HCT116 (cell line): ENCODE data around the gene TBRG4. TPM values are rescaled to one million over a fixed set of nuclear protein-coding genes. Genes with fewer than 3 reads are reported as not detected.

Source experiments
- ATAC-seq: fragments of 200-7000 bp; cut with Tn5 transposase; 2 replicates; pipeline ENCODE4 v1.9.1; 2020; ENCODE audit warnings: mild to moderate bottlenecking, moderate library complexity
- BruUV-seq: library from RNA; stranded (reverse); fragments of 400-500 nt; replicated peaks from 2 replicates; lab custom pipeline; 2021; lab: Mats Ljungman, UMichigan
- CTCF ChIA-PET: fragments of 300-600 bp; sonication (Branson Sonifier 250); formaldehyde crosslinking; loops from one replicate; lab custom pipeline; 2021; ENCODE audit warnings: antibody characterized with exemption; lab: Charles Lee
- POLR2A ChIA-PET: fragments of 300-600, 350-600 bp; sonication (Branson Sonifier 250); formaldehyde crosslinking; loops from one replicate; lab custom pipeline; 2021; ENCODE audit warnings: antibody characterized with exemption; lab: Charles Lee
- RAD21 ChIA-PET, 2 experiments: fragments of 300-600 bp; sonication (Branson Sonifier 250); formaldehyde crosslinking; loops; one replicate each; lab custom pipeline; 2023; ENCODE audit warnings: low total read pairs in 2 of 2; ENCODE audit not compliant: uncharacterized antibody in 2 of 2, unreplicated experiment in 2 of 2, low non-redundant PET in 1 of 2; lab: Charles Lee
- DNase-seq: peaks from one replicate; pipeline ENCODE4 v3.0.0-alpha.2; 2010; ENCODE audit warnings: low read depth, low spot score
- H2AFZ ChIP-seq: fragments of 200-600 bp; shearing (Covaris generic), sonication (generic); 2 replicates; pipeline ENCODE4 v1.6.1; 2017; ENCODE audit warnings: low read depth, mixed run types, mixed read lengths, antibody characterized with exemption, low read length; ENCODE audit not compliant: poor library complexity, severe bottlenecking
- H3K27ac ChIP-seq: 2 replicates; pipeline ENCODE4 v1.5.1; 2012; ENCODE audit warnings: low read depth, low read length
- H3K27me3 ChIP-seq: fragments of 200-600 bp; sonication (generic); 2 replicates; pipeline ENCODE4 v1.6.1; 2016; ENCODE audit warnings: mixed run types, low read length, mixed read lengths; ENCODE audit not compliant: insufficient read depth
- H3K36me3 ChIP-seq, 2 experiments: fragments of 200-500 bp in 1 of 2; fragments of 200-600 bp in 1 of 2; sonication (Bioruptor generic) in 1 of 2; sonication (generic) in 1 of 2; 2 replicates each; pipeline versions ENCODE4 v1.5.1 to v1.6.1; 2014 to 2016; ENCODE audit warnings: low read length in 2 of 2, inconsistent platforms in 1 of 2, mixed read lengths in 1 of 2, mixed run types in 1 of 2; ENCODE audit not compliant: insufficient read depth in 2 of 2, control insufficient read depth in 1 of 2
- H3K4me1 ChIP-seq, 2 experiments: fragments of 200-600 bp in 1 of 2; sonication (generic) in 1 of 2; 2 replicates each; pipeline versions ENCODE4 v1.5.1 to v1.6.1; 2012 to 2017; ENCODE audit warnings: low read length in 2 of 2, inconsistent platforms in 1 of 2, mild to moderate bottlenecking in 1 of 2, mixed read lengths in 1 of 2, mixed run types in 1 of 2, moderate library complexity in 1 of 2; ENCODE audit not compliant: insufficient read depth in 2 of 2, control insufficient read depth in 1 of 2
- H3K4me2 ChIP-seq: fragments of 200-600 bp; sonication (generic); 2 replicates; pipeline ENCODE4 v1.6.1; 2017; ENCODE audit warnings: mixed run types, low read length, mixed read lengths
- H3K4me3 ChIP-seq, 2 experiments: fragments of 200-600 bp in 1 of 2; sonication (generic) in 1 of 2; replicated peaks in 1 of 2; 2 replicates each; pipeline ENCODE4 v1.5.1; 2011 to 2016; ENCODE audit warnings: low read length in 2 of 2, control low read depth in 1 of 2, low read depth in 1 of 2, mild to moderate bottlenecking in 1 of 2, mixed read lengths in 1 of 2, mixed run types in 1 of 2
- H3K79me2 ChIP-seq: fragments of 200-600 bp; sonication (generic); 2 replicates; pipeline ENCODE4 v1.6.1; 2017; ENCODE audit warnings: mild to moderate bottlenecking, mixed run types, low read length, moderate library complexity, mixed read lengths; ENCODE audit not compliant: insufficient read depth
- H3K9ac ChIP-seq: fragments of 200-600 bp; sonication (generic); 2 replicates; pipeline ENCODE4 v1.6.1; 2016; ENCODE audit warnings: low read length, mixed read lengths
- H3K9me2 ChIP-seq: fragments of 200-600 bp; sonication (generic), shearing (Covaris generic); 2 replicates; pipeline ENCODE4 v1.6.1; 2017; ENCODE audit warnings: mixed run types, mild to moderate bottlenecking, moderate library complexity; ENCODE audit not compliant: insufficient read depth
- H3K9me3 ChIP-seq, 2 experiments: fragments of 200-500 bp in 1 of 2; fragments of 200-600 bp in 1 of 2; sonication (Bioruptor generic) in 1 of 2; sonication (generic) in 1 of 2; 2 replicates each; pipeline ENCODE4 v1.6.1; 2014 to 2017; ENCODE audit warnings: low read length in 2 of 2, mixed read lengths in 2 of 2, inconsistent platforms in 1 of 2, low read depth in 1 of 2, mild to moderate bottlenecking in 1 of 2, mixed run types in 1 of 2, moderate library complexity in 1 of 2; ENCODE audit not compliant: control insufficient read depth in 1 of 2, insufficient read depth in 1 of 2
- H4K20me1 ChIP-seq: fragments of 200-600 bp; sonication (generic), shearing (Covaris generic); 2 replicates; pipeline ENCODE4 v1.6.1; 2017; ENCODE audit warnings: mixed run types, mild to moderate bottlenecking, moderate library complexity; ENCODE audit not compliant: insufficient read depth
- ATF3 ChIP-seq: IDR thresholded peaks from 2 replicates; pipeline ENCODE4 v1.6.1; 2012
- CTCF ChIP-seq, 3 experiments: fragments of 200-600 bp in 1 of 3; sonication (generic) in 1 of 3; IDR thresholded peaks in 2 of 3; conservative IDR thresholded peaks in 1 of 3; 2 replicates each; pipeline ENCODE4 v1.5.1; 2012 to 2017; ENCODE audit warnings: low read depth in 2 of 3, low read length in 2 of 3, antibody characterized with exemption in 1 of 3, borderline replicate concordance in 1 of 3, control low read depth in 1 of 3, mild to moderate bottlenecking in 1 of 3, mixed read lengths in 1 of 3, mixed run types in 1 of 3, moderate library complexity in 1 of 3; ENCODE audit not compliant: insufficient read depth in 1 of 3
- EZH2 ChIP-seq: fragments of 200-600 bp; sonication (generic); IDR thresholded peaks from 2 replicates; pipeline ENCODE4 v1.6.1; 2017; ENCODE audit warnings: antibody characterized with exemption, mixed run types
- EZH2phosphoT487 ChIP-seq: fragments of 200-600 bp; IDR thresholded peaks from 2 replicates; pipeline ENCODE4 v1.6.1; 2018; ENCODE audit warnings: antibody characterized with exemption, borderline replicate concordance
- MAX ChIP-seq: IDR thresholded peaks from 2 replicates; pipeline ENCODE4 v1.6.1; 2012
- POLR2A ChIP-seq: IDR thresholded peaks from 2 replicates; pipeline ENCODE4 v1.7.0; 2011; ENCODE audit warnings: borderline replicate concordance; ENCODE audit not compliant: insufficient read depth, insufficient read length; ENCODE audit errors: extremely low read depth
- REST ChIP-seq: IDR thresholded peaks from 2 replicates; pipeline ENCODE4 v1.6.1; 2012; ENCODE audit warnings: low read depth
- SIN3A ChIP-seq: IDR thresholded peaks from 2 replicates; pipeline ENCODE4 v1.6.1; 2012; ENCODE audit warnings: low read depth
- TCF7L2 ChIP-seq: IDR thresholded peaks from 2 replicates; pipeline ENCODE4 v1.7.0; 2011; ENCODE audit warnings: borderline replicate concordance, inconsistent platforms; ENCODE audit not compliant: insufficient read depth, insufficient read length; ENCODE audit errors: extremely low read depth
- ZFX ChIP-seq: fragments of 450-650 bp; IDR thresholded peaks from 2 replicates; pipeline ENCODE4 v1.6.1; 2017
- ZNF274 ChIP-seq: fragments of 200-500 bp; sonication (Bioruptor generic); IDR thresholded peaks from 2 replicates; pipeline ENCODE4 v1.6.1; 2014; ENCODE audit warnings: mild to moderate bottlenecking, low read depth, low read length, inconsistent platforms
- intact Hi-C: fragments of 100-400 bp; cut with micrococcal nuclease; formaldehyde crosslinking; loops from 2 replicates; pipeline ENCODE4 v1.10.0; 2022
- total RNA-seq: library from RNA; stranded (reverse); gene quantifications from one replicate; pipeline ENCODE4 v1.2.1, GENCODE V29; 2021; ENCODE audit not compliant: unreplicated experiment

Gene TBRG4
- total RNA-seq, 1 experiment from 2014 or later: 136 TPM

- ChIA-PET CTCF (no interaction called here), RAD21 (no interaction called here), POLR2A (no interaction called here)
- DNase-seq (no peak), ATAC-seq (no peak)
- H3K4me1 ChIP-seq: peaks cover 0 to 7% of the 10 kb centered on the region in 2 experiments; a peak in 1 of 4 replicates
- no peaks in the 10 kb centered on the region for H3K79me2 ChIP-seq
- H2AFZ ChIP-seq: no peak overlapping the region
- no peaks in the 10 kb centered on the region for H3K9me2 ChIP-seq
- H3K9me3 ChIP-seq: no peaks in the 10 kb centered on the region
- no peak for TF ChIP-seq CTCF (IDR thresholded peaks at IDR 0.05 in 2 of 3, conservative IDR thresholded peaks at IDR 0.05 in 1 of 3; ENCODE audit: borderline replicate concordance in 1 of 3, insufficient read depth in 1 of 3, low read depth in 2 of 3, low read length in 2 of 3)
- no peak for TF ChIP-seq POLR2A
- TF ChIP-seq EZH2phosphoT487: no peak
- TF ChIP-seq EZH2: no peak
- no peak for TF ChIP-seq TCF7L2
- TF ChIP-seq MAX: no peak
- TF ChIP-seq ZNF274: no peak
- no peak for TF ChIP-seq ZFX
- TF ChIP-seq SIN3A: no peak
- TF ChIP-seq ATF3: no peak
- no peak for TF ChIP-seq REST
- H4K20me1 ChIP-seq: no peaks in the 10 kb centered on the region; the same call in 1 of the 2 replicates
- H3K4me2 ChIP-seq: no peak overlapping the region
- H3K27me3 ChIP-seq: no peaks in the 10 kb centered on the region; the same call in 1 of the 2 replicates
- no peaks in the 10 kb centered on the region for H3K36me3 ChIP-seq
- intact Hi-C loops: no loop called here
- H3K27ac ChIP-seq: no peak overlapping the region
- no peak overlapping the region for H3K9ac ChIP-seq
- H3K4me3 ChIP-seq: no peak overlapping the region
- no TSS peak for BruUV-seq
Measured at GRCh38 chr7:45151131-45151684, 39.7 kb upstream of the TBRG4 start.
